Retinal pigment epithelial cell (primary cell): Measurements from ENCODE around the gene DIP2B.

Experiments
- DNase-seq: peaks from one replicate; pipeline ENCODE4 v3.0.0-alpha.2; 2010; ENCODE audit warnings: low read depth
- H3K4me3 ChIP-seq: 2 replicates; pipeline ENCODE4 v1.5.1; 2011; ENCODE audit warnings: mild to moderate bottlenecking, low read length, control low read depth, moderate library complexity
- TF ChIP-seq, protein P1 (sequence below): conservative IDR thresholded peaks from 2 replicates; pipeline ENCODE4 v1.5.1; 2011; ENCODE audit warnings: low read depth, low read length, control low read depth, inconsistent platforms

The DIP2B gene

GRCh38 chr12:50615907-50616296, 111.1 kb downstream of the DIP2B start:
- TF ChIP-seq, protein P1, sequence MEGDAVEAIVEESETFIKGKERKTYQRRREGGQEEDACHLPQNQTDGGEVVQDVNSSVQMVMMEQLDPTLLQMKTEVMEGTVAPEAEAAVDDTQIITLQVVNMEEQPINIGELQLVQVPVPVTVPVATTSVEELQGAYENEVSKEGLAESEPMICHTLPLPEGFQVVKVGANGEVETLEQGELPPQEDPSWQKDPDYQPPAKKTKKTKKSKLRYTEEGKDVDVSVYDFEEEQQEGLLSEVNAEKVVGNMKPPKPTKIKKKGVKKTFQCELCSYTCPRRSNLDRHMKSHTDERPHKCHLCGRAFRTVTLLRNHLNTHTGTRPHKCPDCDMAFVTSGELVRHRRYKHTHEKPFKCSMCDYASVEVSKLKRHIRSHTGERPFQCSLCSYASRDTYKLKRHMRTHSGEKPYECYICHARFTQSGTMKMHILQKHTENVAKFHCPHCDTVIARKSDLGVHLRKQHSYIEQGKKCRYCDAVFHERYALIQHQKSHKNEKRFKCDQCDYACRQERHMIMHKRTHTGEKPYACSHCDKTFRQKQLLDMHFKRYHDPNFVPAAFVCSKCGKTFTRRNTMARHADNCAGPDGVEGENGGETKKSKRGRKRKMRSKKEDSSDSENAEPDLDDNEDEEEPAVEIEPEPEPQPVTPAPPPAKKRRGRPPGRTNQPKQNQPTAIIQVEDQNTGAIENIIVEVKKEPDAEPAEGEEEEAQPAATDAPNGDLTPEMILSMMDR, result no peak
- no peak for DNase-seq

GRCh38 chr12:50617657-50618056, 112.9 kb downstream of the DIP2B start:
- DNase-seq, result no peak
- TF ChIP-seq, protein P1, result no peak
- H3K4me3 ChIP-seq, result no peak overlapping the region

More at GRCh38 chr12:50615907-50616296, 111.1 kb downstream of the DIP2B start:
- no peak overlapping the region for H3K4me3 ChIP-seq

DNA sequence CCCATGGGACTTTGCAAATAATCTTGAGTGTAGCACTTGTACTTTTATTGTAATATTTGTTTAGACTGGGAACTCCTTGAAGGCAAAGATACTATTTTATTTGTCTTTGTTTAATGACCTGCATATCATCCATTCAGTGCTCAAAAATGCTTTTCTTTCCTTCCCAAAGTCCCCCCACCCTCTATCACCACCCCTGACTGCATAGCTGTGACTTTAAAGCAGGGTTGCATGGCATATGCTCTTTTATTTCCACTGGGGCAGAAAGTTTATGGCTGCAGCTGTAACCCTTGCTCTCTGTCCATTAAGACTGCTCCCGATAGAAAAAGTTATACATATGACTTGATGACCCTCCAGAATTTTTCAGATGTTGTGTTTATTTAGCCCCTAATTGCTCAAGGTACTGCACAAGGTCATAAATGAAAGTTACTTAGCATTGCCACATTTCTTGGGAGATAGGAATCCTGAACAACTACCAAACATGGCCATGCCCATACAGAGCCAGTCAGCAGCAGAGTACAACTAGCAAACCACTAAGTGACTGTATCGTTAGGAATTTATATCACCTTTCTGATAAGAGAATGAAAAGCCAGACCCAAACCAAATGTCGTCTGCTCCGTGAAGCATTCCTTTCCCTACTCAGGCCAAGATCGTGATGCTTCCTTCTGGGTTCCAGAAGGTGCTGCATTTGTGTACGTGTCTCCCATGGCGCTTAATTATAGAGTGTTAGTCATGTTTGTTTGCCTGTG, 114.3 kb downstream of the DIP2B start:
- TF ChIP-seq, protein P1, result no peak
- H3K4me3 ChIP-seq, result no peak overlapping the region
- no peak for DNase-seq

- no peak overlapping the region for H3K4me3 ChIP-seq
- TF ChIP-seq, protein P1, result no peak
- DNase-seq, result no peak
These were observed 114.8 kb downstream of the DIP2B start for GRCh38 chr12:50619610-50619958.

DNA sequence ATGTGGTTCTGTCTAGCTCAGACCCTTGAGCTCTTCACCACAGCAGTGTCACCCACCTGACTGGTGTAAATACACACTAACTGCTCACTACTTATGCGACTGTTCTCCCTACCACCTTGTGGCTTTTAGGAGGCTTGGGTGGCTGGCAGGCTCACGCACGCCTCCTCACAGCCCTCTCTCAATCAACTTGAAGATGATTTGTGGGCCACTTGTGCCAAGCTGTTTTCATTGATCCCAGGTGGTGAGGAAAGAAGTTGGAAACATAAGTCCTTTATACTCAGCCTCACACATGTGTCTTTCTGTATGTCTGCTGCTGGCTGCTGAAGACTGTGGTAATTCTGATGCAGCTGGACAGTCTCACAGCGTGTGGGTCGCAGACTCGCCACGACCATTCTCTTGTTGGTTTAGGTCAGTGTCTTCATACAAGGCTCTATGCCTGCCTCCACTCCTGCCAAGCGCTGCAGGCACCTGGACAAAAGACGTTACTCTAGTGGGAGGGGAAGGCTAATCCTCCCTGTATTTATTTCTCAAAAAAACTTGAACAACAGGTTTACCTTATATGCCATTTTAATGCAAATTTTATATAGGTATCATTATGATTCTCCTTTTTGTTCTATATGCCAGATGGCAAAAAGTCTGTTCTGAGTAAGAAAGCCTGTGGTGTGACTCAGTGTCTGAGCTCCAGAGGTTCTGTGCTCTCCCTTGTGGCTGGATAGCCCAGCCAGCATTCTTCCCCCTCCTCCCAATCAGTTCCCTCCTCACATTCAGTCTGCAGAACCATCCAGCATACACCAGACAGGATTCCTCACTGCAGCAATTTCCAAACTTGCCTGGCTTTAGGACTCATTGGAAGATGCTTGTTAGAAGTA, 115.6 kb downstream of the DIP2B start:
- H3K4me3 ChIP-seq, result no peak overlapping the region
- DNase-seq, result no peak

GRCh38 chr12:50620978-50621360, 116.2 kb downstream of the DIP2B start:
- TF ChIP-seq, protein P1, result no peak
- no peak for DNase-seq
- H3K4me3 ChIP-seq, result no peak overlapping the region

More for the DNA sequence above, 115.6 kb downstream of the DIP2B start:
- TF ChIP-seq, protein P1, result peak; percentile 28
